Endothelial cell of umbilical vein (primary cell): Measurements from ENCODE around the gene ZNF57.
"Not testable (repeated sequence)": the region's sequence is repeated elsewhere in the genome, so short reads cannot be mapped to it uniquely, and the experiment has no call there.

Experiments
- MYC ChIP-seq: IDR thresholded peaks from one replicate; pipeline ENCODE4 v1.6.1; 2011; ENCODE audit warnings: mild to moderate bottlenecking, low read depth, low read length
- POLR2A ChIP-seq: IDR thresholded peaks from 2 replicates; pipeline ENCODE4 v1.6.1; 2012; ENCODE audit warnings: low read depth, mild to moderate bottlenecking, control low read depth, low read length
- TF ChIP-seq, protein P1 (sequence below), 2 donors: IDR thresholded peaks; 1 replicate in 1 of 2; 2 replicates in 1 of 2; pipeline ENCODE4 v1.5.1; 2011; ENCODE audit warnings: low read length in 2 of 2, mild to moderate bottlenecking in 2 of 2, moderate library complexity in 2 of 2, control low read depth in 1 of 2, inconsistent platforms in 1 of 2, low read depth in 1 of 2; ENCODE audit not compliant: insufficient read depth in 1 of 2; ENCODE audit errors: extremely low read depth in 1 of 2

GRCh38 chr19:2963631-2964030, 62.9 kb downstream of the ZNF57 start:
- TF ChIP-seq, protein P1, sequence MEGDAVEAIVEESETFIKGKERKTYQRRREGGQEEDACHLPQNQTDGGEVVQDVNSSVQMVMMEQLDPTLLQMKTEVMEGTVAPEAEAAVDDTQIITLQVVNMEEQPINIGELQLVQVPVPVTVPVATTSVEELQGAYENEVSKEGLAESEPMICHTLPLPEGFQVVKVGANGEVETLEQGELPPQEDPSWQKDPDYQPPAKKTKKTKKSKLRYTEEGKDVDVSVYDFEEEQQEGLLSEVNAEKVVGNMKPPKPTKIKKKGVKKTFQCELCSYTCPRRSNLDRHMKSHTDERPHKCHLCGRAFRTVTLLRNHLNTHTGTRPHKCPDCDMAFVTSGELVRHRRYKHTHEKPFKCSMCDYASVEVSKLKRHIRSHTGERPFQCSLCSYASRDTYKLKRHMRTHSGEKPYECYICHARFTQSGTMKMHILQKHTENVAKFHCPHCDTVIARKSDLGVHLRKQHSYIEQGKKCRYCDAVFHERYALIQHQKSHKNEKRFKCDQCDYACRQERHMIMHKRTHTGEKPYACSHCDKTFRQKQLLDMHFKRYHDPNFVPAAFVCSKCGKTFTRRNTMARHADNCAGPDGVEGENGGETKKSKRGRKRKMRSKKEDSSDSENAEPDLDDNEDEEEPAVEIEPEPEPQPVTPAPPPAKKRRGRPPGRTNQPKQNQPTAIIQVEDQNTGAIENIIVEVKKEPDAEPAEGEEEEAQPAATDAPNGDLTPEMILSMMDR (IDR thresholded peaks at IDR 0.05; ENCODE audit: extremely low read depth in 1 of 2, insufficient read depth in 1 of 2, low read depth in 1 of 2, low read length in 2 of 2), result not testable (repeated sequence)
- not testable (repeated sequence) for TF ChIP-seq POLR2A, MYC
